ENCODE results near the gene RPS2. TPM values are rescaled to one million over a fixed set of nuclear protein-coding genes. Genes with fewer than 3 reads are reported as not detected.
A peak's percentile ranks its signal among the peaks of the same experiment; 100 is the strongest.
"Not testable (repeated sequence)": the region's sequence is repeated elsewhere in the genome, so short reads cannot be mapped to it uniquely, and the experiment has no call there.

Gene RPS2
- total RNA-seq, 2 donors from 2014 or later, result 5,556 to 5,984 TPM

DNA sequence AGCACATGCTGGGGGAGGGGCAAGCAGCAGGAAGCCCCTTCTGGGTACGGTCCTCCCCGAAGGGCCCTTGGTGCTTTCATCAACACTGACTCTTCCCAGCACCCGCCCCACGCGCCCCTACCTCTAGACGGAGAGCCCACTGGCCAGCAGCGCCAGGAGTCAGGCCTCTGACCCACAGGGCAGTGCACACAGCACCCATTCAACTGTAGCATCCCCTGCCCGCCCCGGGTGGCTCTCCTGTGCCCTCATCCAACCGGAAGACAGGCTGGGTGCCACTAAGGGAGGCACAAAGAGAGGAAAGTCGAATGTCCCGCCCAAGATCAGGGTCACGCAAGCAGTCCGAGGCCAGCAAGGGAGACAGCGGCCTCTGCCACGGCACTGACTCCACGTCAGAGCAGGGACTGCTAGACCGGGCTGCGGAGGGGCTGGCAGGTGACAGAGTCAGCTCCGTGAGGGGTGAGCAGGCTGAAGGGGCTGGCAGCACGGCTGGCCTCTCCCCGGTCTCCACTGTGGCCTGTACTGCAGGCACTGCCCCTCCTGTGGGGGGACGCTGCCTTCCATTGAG, 31.4 kb downstream of the RPS2 start:
- no peaks in the 10 kb centered on the region for H3K27me3 Mint-ChIP-seq (ENCODE audit: low read depth)
- no peaks in the 10 kb centered on the region for H3K9me3 Mint-ChIP-seq
- no peak overlapping the region for H3K27ac Mint-ChIP-seq
- no peak overlapping the region for H3K4me3 Mint-ChIP-seq
- no peaks in the 10 kb centered on the region for H3K36me3 Mint-ChIP-seq (ENCODE audit: insufficient read depth in 2 of 2)
- ATAC-seq (replicated peaks in 1 of 2) (no peak), DNase-seq (no peak)
- H3K4me1 Mint-ChIP-seq (ENCODE audit: low read depth), result peaks cover 5% of the 10 kb centered on the region

- no peak overlapping the region for H3K27ac Mint-ChIP-seq
- no peaks in the 10 kb centered on the region for H3K9me3 Mint-ChIP-seq
- DNase-seq (no peak), ATAC-seq (replicated peaks in 1 of 2) (no peak)
- H3K4me1 Mint-ChIP-seq (ENCODE audit: low read depth), result peaks cover 5% of the 10 kb centered on the region
- H3K27me3 Mint-ChIP-seq (ENCODE audit: low read depth), result no peaks in the 10 kb centered on the region
- no peak overlapping the region for H3K4me3 Mint-ChIP-seq
- no peaks in the 10 kb centered on the region for H3K36me3 Mint-ChIP-seq (ENCODE audit: insufficient read depth in 2 of 2)
These were observed 32.3 kb downstream of the RPS2 start for GRCh38 chr16:1932050-1933028.

GRCh38 chr16:1930338-1930720, 34.3 kb downstream of the RPS2 start:
- H3K27ac Mint-ChIP-seq, result no peak overlapping the region
- no peaks in the 10 kb centered on the region for H3K27me3 Mint-ChIP-seq (ENCODE audit: low read depth)
- ATAC-seq (replicated peaks in 1 of 2) (no peak), DNase-seq (no peak)
- H3K9me3 Mint-ChIP-seq, result no peaks in the 10 kb centered on the region
- no peaks in the 10 kb centered on the region for H3K36me3 Mint-ChIP-seq (ENCODE audit: insufficient read depth in 2 of 2)
- H3K4me3 Mint-ChIP-seq, result peak overlapping the region in 1 of 2 donors; percentile 47
- peaks cover 5% of the 10 kb centered on the region for H3K4me1 Mint-ChIP-seq (ENCODE audit: low read depth)

GRCh38 chr16:1929578-1930337, 34.9 kb downstream of the RPS2 start:
- Mint-ChIP-seq H3K4me1 (ENCODE audit: low read depth) (peaks cover 5% of the 10 kb centered on the region), H3K36me3 (ENCODE audit: insufficient read depth in 2 of 2) (no peaks in the 10 kb centered on the region), H3K27me3 (ENCODE audit: low read depth) (peaks cover 3% of the 10 kb centered on the region), H3K4me3 (peak overlapping the region; percentile 73 to 78), H3K27ac (no peak overlapping the region), H3K9me3 (no peaks in the 10 kb centered on the region)
- DNase-seq (peak; percentile 93 to 99), ATAC-seq (replicated peaks in 1 of 2) (peak; percentile 92 to 94)

GRCh38 chr16:1929105-1929504, 35.5 kb downstream of the RPS2 start:
- Mint-ChIP-seq H3K9me3 (no peaks in the 10 kb centered on the region), H3K27me3 (ENCODE audit: low read depth) (peaks cover 10% of the 10 kb centered on the region), H3K4me1 (ENCODE audit: low read depth) (peaks cover 5% of the 10 kb centered on the region), H3K4me3 (peak overlapping the region; percentile 82 to 83), H3K36me3 (ENCODE audit: insufficient read depth in 2 of 2) (no peaks in the 10 kb centered on the region), H3K27ac (no peak overlapping the region)
- peak; percentile 25 to 39 for ATAC-seq (replicated peaks in 1 of 2)
- DNase-seq, result peak in 1 of 2 donors; percentile 16

GRCh38 chr16:1926271-1926670, 38.4 kb downstream of the RPS2 start:
- H3K4me3 Mint-ChIP-seq, result no peak overlapping the region
- peaks cover 0 to 1% of the 10 kb centered on the region in 2 donors for H3K36me3 Mint-ChIP-seq (ENCODE audit: insufficient read depth in 2 of 2)
- no peak overlapping the region for H3K27ac Mint-ChIP-seq
- no peak for DNase-seq
- no peak for ATAC-seq (replicated peaks in 1 of 2)
- peaks cover 5% of the 10 kb centered on the region for H3K4me1 Mint-ChIP-seq (ENCODE audit: low read depth)
- no peaks in the 10 kb centered on the region for H3K9me3 Mint-ChIP-seq
- peaks cover 32% of the 10 kb centered on the region for H3K27me3 Mint-ChIP-seq (ENCODE audit: low read depth)

DNA sequence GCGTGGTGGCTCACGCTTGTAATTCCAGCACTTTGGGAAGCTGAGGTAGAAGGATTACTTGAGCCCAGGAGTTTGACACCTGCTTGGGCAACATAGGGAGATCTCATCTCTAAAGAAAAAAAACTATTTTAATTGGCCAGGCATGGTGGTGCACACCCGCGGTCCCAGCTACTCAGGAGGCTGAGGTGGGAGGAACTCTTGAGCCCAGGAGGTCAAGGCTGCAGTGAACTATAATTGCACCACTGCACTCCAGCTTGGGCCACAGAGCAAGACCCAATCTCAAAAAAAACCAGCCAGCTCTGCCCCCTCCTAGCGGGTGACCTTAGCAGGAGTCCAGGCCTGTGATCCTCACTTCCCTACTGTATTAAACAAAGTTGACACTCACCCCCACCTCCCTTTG, 40.5 kb downstream of the RPS2 start:
- Mint-ChIP-seq H3K4me1 (ENCODE audit: low read depth) (peaks cover 9% of the 10 kb centered on the region), H3K27me3 (ENCODE audit: low read depth) (peaks cover 45% of the 10 kb centered on the region), H3K27ac (no peak overlapping the region), H3K36me3 (ENCODE audit: insufficient read depth in 2 of 2) (peaks cover 0 to 1% of the 10 kb centered on the region in 2 donors), H3K4me3 (no peak overlapping the region), H3K9me3 (no peaks in the 10 kb centered on the region)
- ATAC-seq (replicated peaks in 1 of 2) (no peak), DNase-seq (no peak)

- H3K27ac Mint-ChIP-seq, result no peak overlapping the region
- peaks cover 0 to 1% of the 10 kb centered on the region in 2 donors for H3K36me3 Mint-ChIP-seq (ENCODE audit: insufficient read depth in 2 of 2)
- peaks cover 6% of the 10 kb centered on the region for H3K4me1 Mint-ChIP-seq (ENCODE audit: low read depth)
- no peaks in the 10 kb centered on the region for H3K9me3 Mint-ChIP-seq
- H3K4me3 Mint-ChIP-seq, result no peak overlapping the region
- peaks cover 45% of the 10 kb centered on the region for H3K27me3 Mint-ChIP-seq (ENCODE audit: low read depth)
- ATAC-seq (replicated peaks in 1 of 2) (peak in 1 of 2 donors; percentile 19), DNase-seq (no peak)
These were observed 41.2 kb downstream of the RPS2 start for GRCh38 chr16:1923299-1924034.

DNA sequence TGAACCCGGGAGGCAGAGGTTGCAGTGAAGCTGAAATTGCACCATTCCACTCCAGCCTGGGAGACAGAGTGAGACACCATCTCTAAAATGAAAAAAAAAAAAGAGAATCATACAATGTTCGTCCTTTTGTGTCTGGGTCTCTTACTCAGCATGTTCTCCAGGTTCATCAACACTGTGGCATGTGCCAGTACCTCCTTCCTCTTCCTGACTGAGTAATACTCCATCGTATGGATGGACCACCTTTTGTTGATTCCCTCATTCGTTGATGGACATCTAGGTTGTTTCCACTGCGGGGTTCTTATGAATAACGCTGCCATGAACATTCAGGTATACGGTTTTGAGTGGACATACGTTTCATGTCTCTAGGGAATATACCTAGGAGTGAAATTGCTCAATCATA, 42.3 kb downstream of the RPS2 start:
- Mint-ChIP-seq H3K27me3 (ENCODE audit: low read depth) (peaks cover 45% of the 10 kb centered on the region), H3K27ac (no peak overlapping the region), H3K9me3 (no peaks in the 10 kb centered on the region), H3K36me3 (ENCODE audit: insufficient read depth in 2 of 2) (peaks cover 0 to 1% of the 10 kb centered on the region in 2 donors), H3K4me1 (ENCODE audit: low read depth) (peaks cover 6% of the 10 kb centered on the region), H3K4me3 (no peak overlapping the region)
- DNase-seq (no peak), ATAC-seq (replicated peaks in 1 of 2) (no peak)

DNA sequence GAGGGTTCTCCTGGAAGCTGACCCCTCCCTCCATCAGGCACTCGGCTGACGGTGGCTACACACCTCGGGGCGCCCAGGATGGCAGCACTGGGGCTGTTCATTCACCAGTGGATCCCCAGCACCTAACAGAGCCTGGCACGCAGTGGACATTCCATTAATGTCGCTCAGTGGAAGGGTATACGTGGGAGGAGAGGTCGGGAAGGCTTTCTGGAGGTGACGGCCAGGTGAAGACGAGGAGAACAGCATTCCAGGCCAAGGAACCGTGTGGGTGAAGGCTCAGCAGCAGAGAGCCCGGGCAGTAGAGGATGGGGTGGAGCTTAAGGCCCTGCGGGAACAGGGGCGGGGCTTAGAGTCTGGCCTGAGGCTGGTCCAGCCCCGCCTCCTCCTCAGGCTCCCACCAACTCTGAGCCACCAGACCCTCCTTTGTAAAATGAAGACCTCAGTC, 43.9 kb downstream of the RPS2 start:
- no peak overlapping the region for H3K27ac Mint-ChIP-seq
- DNase-seq, result peak; percentile 25 to 32
- H3K4me1 Mint-ChIP-seq (ENCODE audit: low read depth), result peaks cover 6% of the 10 kb centered on the region
- H3K9me3 Mint-ChIP-seq, result no peaks in the 10 kb centered on the region
- H3K4me3 Mint-ChIP-seq, result no peak overlapping the region
- peaks cover 0 to 1% of the 10 kb centered on the region in 2 donors for H3K36me3 Mint-ChIP-seq (ENCODE audit: insufficient read depth in 2 of 2)
- peaks cover 61% of the 10 kb centered on the region for H3K27me3 Mint-ChIP-seq (ENCODE audit: low read depth)
- peak; percentile 65 to 69 for ATAC-seq (replicated peaks in 1 of 2)

DNA sequence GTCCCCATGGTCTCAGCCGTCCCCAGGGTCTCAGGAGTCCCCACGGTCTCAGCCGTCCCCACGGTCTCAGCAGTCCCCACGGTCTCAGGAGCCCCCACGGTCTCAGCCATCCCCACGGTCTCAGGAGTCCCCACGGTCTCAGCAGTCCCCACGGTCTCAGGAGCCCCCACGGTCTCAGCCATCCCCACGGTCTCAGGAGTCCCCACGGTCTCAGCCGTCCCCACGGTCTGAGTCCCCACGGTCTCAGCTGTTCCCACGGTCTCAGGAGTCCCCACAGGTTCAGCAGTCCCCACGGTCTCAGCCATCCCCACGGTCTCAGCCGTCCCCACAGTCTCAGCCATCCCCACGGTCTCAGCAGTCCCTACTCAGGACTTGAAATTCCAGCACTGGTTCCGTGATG, 44.5 kb downstream of the RPS2 start:
- not testable (repeated sequence) for H3K4me1 Mint-ChIP-seq (ENCODE audit: low read depth); ATAC-seq (replicated peaks in 1 of 2); H3K4me3 Mint-ChIP-seq; H3K36me3 Mint-ChIP-seq (ENCODE audit: insufficient read depth in 2 of 2); DNase-seq; H3K27ac Mint-ChIP-seq; H3K9me3 Mint-ChIP-seq
- peaks cover 67% of the 10 kb centered on the region for H3K27me3 Mint-ChIP-seq (ENCODE audit: low read depth)

- ATAC-seq (replicated peaks in 1 of 2), result no peak
- Mint-ChIP-seq H3K9me3 (no peaks in the 10 kb centered on the region), H3K4me3 (no peak overlapping the region)
These were observed 45.2 kb downstream of the RPS2 start for GRCh38 chr16:1919327-1919998.

More at GRCh38 chr16:1919327-1919998, 45.2 kb downstream of the RPS2 start:
- H3K27me3 Mint-ChIP-seq (ENCODE audit: low read depth), result peaks cover 65% of the 10 kb centered on the region
- peaks cover 6% of the 10 kb centered on the region for H3K4me1 Mint-ChIP-seq (ENCODE audit: low read depth)
- H3K27ac Mint-ChIP-seq, result no peak overlapping the region
- DNase-seq, result no peak
- peaks cover 0 to 1% of the 10 kb centered on the region in 2 donors for H3K36me3 Mint-ChIP-seq (ENCODE audit: insufficient read depth in 2 of 2)

Data from activated T-cell treated with anti-CD3 and anti-CD28 coated beads, Interleukin-2, amount 50 U/mL, for 72 hours (primary cell).